Osteoblast (primary cell): ENCODE results near the gene LRFN5. TPM values are rescaled to one million over a fixed set of nuclear protein-coding genes. Genes with fewer than 3 reads are reported as not detected.
"Not testable (repeated sequence)": the region's sequence is repeated elsewhere in the genome, so short reads cannot be mapped to it uniquely, and the experiment has no call there.

ENCODE experiments used
- DNase-seq: peaks from one replicate; pipeline ENCODE4 v3.0.0; 2011; ENCODE audit warnings: low spot score, mixed read lengths; ENCODE audit not compliant: insufficient read length; ENCODE audit errors: missing footprints
- H2AFZ ChIP-seq: 2 replicates; pipeline ENCODE4 v1.6.0; 2011; ENCODE audit warnings: mild to moderate bottlenecking, low read length
- H3K27ac ChIP-seq: 2 replicates; pipeline ENCODE4 v1.5.1; 2011; ENCODE audit warnings: mild to moderate bottlenecking, low read depth, low read length, moderate library complexity
- H3K27me3 ChIP-seq: 2 replicates; pipeline ENCODE4 v1.6.0; 2012; ENCODE audit warnings: mild to moderate bottlenecking, control low read depth, inconsistent platforms, low read length, moderate library complexity; ENCODE audit not compliant: insufficient read depth
- H3K36me3 ChIP-seq: 2 replicates; pipeline ENCODE4 v1.5.1; 2011; ENCODE audit warnings: mild to moderate bottlenecking, low read length, control low read depth, moderate library complexity; ENCODE audit not compliant: insufficient read depth
- H3K4me1 ChIP-seq: 2 replicates; pipeline ENCODE4 v1.5.1; 2011; ENCODE audit warnings: mild to moderate bottlenecking, low read length, control low read depth, moderate library complexity; ENCODE audit not compliant: insufficient read depth
- H3K4me2 ChIP-seq: 2 replicates; pipeline ENCODE4 v1.6.0; 2011; ENCODE audit warnings: mild to moderate bottlenecking, low read length; ENCODE audit not compliant: insufficient read depth
- H3K4me3 ChIP-seq: fragments of 200-600 bp; sonication (generic); 3 replicates; pipeline ENCODE4 v1.5.1; 2012; ENCODE audit warnings: mild to moderate bottlenecking, low read length, inconsistent platforms; ENCODE audit not compliant: insufficient read depth
- H3K79me2 ChIP-seq: 2 replicates; pipeline ENCODE4 v1.6.0; 2012; ENCODE audit warnings: mild to moderate bottlenecking, low read length, control low read depth, inconsistent platforms; ENCODE audit not compliant: insufficient read depth
- H3K9me3 ChIP-seq: 2 replicates; pipeline ENCODE4 v1.5.1; 2011; ENCODE audit warnings: low read depth, low read length, control low read depth
- H4K20me1 ChIP-seq: 2 replicates; pipeline ENCODE4 v1.6.0; 2012; ENCODE audit warnings: mild to moderate bottlenecking, low read length, control low read depth; ENCODE audit not compliant: insufficient read depth
- total RNA-seq: library from RNA; depleted of rRNA; stranded (reverse); fragments of >200 nt; gene quantifications from 2 replicates; pipeline ENCODE4 v1.2.3, GENCODE V29; 2012
- TF ChIP-seq, protein P1 (sequence below): IDR thresholded peaks from 2 replicates; pipeline ENCODE4 v1.5.1; 2011; ENCODE audit warnings: mild to moderate bottlenecking, low read depth, low read length, moderate library complexity; ENCODE audit errors: extremely low read depth

Gene LRFN5
- total RNA-seq, 1 donor: 0.36 TPM

DNA sequence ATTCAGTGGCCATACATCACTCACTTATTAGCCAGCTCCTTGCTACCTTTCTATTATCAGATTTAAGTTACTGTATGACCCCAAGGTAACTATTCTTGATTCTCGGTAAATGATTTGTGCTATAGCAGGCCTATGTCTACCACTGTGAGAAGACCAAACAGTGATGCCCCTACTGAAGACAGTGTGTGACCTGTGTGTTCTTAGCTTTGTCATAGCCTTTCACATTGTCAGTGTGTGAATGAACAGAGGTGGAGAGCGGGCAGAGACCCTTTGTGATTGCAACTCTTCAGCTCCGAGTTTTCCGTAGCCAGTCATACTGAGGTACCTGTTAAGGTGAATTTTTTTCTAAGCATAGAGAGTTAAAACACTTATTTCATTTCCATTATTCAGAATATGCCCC, 294.0 kb downstream of the LRFN5 start:
- H3K4me1 ChIP-seq: no peaks in the 10 kb centered on the region
- no peak overlapping the region for H3K4me2 ChIP-seq
- no peaks in the 10 kb centered on the region for H3K9me3 ChIP-seq
- no peak overlapping the region for H2AFZ ChIP-seq
- H3K27me3 ChIP-seq: no peaks in the 10 kb centered on the region
- no peak overlapping the region for H3K4me3 ChIP-seq
- no peaks in the 10 kb centered on the region for H3K36me3 ChIP-seq
- H3K27ac ChIP-seq: no peak overlapping the region
- no peak for DNase-seq
- no peaks in the 10 kb centered on the region for H3K79me2 ChIP-seq
- no peaks in the 10 kb centered on the region for H4K20me1 ChIP-seq
- TF ChIP-seq, protein P1, sequence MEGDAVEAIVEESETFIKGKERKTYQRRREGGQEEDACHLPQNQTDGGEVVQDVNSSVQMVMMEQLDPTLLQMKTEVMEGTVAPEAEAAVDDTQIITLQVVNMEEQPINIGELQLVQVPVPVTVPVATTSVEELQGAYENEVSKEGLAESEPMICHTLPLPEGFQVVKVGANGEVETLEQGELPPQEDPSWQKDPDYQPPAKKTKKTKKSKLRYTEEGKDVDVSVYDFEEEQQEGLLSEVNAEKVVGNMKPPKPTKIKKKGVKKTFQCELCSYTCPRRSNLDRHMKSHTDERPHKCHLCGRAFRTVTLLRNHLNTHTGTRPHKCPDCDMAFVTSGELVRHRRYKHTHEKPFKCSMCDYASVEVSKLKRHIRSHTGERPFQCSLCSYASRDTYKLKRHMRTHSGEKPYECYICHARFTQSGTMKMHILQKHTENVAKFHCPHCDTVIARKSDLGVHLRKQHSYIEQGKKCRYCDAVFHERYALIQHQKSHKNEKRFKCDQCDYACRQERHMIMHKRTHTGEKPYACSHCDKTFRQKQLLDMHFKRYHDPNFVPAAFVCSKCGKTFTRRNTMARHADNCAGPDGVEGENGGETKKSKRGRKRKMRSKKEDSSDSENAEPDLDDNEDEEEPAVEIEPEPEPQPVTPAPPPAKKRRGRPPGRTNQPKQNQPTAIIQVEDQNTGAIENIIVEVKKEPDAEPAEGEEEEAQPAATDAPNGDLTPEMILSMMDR: no peak

DNA sequence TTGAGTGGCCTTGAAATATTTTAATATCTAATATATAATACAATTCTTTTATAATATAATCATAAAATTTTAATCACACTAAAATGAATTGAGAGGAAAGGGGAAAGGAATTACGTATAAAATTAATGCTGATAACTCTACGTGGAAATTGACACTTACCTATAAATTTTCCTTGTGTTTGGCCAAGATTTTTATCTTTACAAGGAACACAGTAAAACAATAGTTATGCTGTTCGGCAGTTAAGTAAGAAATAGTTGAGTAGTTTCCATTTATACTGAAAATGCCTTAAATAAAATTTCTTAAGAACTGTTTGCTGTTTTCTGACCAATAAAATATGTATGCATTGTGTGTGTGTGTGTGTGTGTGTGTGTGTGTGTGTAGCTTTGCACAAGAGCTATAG, 294.4 kb downstream of the LRFN5 start:
- no peak overlapping the region for H3K4me3 ChIP-seq
- H4K20me1 ChIP-seq: no peaks in the 10 kb centered on the region

DNA sequence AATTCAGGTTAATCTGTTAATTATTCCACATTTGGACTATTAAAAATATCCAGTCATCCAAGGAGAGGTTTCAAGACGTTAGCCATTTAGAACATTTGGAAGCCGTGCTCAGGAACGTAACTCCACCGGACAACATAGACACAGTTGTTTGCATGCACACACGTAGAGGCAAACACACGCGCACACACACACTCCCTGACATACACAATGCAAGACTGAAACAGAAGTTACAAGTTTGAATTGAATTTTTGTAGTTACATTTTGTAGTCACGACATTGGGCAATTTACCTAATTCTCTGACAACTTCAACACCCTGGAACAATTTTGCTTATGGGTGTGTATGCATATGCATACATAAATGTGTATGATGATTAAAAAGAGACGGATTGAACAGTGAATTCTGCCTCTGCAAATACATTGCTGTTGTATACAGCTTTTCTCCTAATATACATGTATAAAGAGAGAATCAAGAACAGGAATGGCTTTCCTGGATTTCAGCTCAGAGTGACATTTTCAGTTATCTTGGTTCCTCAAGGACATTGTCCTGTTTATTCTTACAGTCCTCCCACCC, 298.8 kb downstream of the LRFN5 start:
- no peaks in the 10 kb centered on the region for H3K79me2 ChIP-seq
- no peak overlapping the region for H2AFZ ChIP-seq

More for the DNA sequence above, 294.4 kb downstream of the LRFN5 start:
- TF ChIP-seq, protein P1: no peak
- Histone ChIP-seq H3K27me3 (no peaks in the 10 kb centered on the region), H3K36me3 (no peaks in the 10 kb centered on the region), H3K79me2 (no peaks in the 10 kb centered on the region), H3K27ac (no peak overlapping the region), H3K4me2 (no peak overlapping the region), H2AFZ (no peak overlapping the region), H3K9me3 (no peaks in the 10 kb centered on the region), H3K4me1 (no peaks in the 10 kb centered on the region)
- DNase-seq: no peak

DNA sequence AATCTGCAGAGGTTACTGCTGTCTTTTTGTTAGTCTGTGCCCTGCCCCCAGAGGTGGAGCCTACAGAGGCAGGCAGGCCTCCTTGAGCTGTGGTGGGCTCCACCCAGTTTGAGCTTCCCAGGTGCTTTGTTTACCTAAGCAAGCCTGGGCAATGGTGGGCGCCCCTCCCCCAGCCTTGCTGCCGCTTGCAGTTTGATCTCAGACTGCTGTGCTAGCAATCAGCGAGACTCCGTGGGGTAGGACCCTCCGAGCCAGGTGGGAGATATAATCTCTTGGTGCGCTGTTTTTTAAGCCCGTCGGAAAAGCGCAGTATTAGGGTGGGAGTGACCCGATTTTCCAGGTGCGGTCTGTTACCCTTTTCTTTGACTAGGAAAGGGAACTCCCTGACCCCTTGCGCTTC, 304.5 kb downstream of the LRFN5 start:
- not testable (repeated sequence) for H3K79me2 ChIP-seq, H3K4me2 ChIP-seq, H2AFZ ChIP-seq

More for the DNA sequence above, 298.8 kb downstream of the LRFN5 start:
- H4K20me1 ChIP-seq: no peaks in the 10 kb centered on the region
- no peaks in the 10 kb centered on the region for H3K9me3 ChIP-seq
- no peak overlapping the region for H3K27ac ChIP-seq
- DNase-seq: no peak
- H3K4me2 ChIP-seq: no peak overlapping the region
- H3K27me3 ChIP-seq: no peaks in the 10 kb centered on the region
- H3K36me3 ChIP-seq: no peaks in the 10 kb centered on the region
- TF ChIP-seq, protein P1: no peak
- no peak overlapping the region for H3K4me3 ChIP-seq
- no peaks in the 10 kb centered on the region for H3K4me1 ChIP-seq

More for the DNA sequence above, 304.5 kb downstream of the LRFN5 start:
- not testable (repeated sequence) for H3K9me3 ChIP-seq, H3K27me3 ChIP-seq, H3K4me1 ChIP-seq, H3K4me3 ChIP-seq, DNase-seq, H3K36me3 ChIP-seq, H4K20me1 ChIP-seq, H3K27ac ChIP-seq
